ENCODE measurements around the gene ARPC4.
"Not testable (repeated sequence)": the region's sequence is repeated elsewhere in the genome, so short reads cannot be mapped to it uniquely, and the experiment has no call there.

Gene ARPC4

DNA sequence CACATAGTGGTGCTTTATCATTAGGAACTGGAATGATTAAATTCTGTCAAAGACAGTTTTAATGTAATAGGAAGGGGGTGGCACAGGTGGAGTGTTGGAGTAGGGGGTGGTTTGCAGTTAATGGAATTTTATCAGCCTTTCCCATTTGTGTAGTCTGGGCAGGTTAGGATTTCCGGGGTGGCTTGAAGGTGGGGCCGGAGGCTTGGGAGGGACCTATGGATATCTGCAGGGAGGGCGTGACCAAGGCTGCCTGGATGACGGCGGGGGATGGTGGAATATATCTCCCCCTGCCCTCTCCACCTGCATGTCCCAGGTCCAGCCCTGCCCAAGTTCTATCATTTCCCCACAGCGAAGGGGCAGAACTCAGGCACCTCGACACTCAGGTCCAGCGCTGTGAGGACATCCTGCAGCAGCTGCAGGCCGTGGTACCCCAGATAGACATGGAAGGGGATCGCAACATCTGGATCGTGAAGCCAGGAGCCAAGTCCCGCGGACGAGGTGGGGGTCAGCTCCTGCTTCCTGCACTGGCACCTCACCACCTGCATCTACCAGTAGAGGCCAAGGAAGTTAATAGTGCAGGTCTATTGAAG lies 32.7 kb downstream of the ARPC4 start:
- FAIRE-seq = no peak

- no peak for FAIRE-seq
Observed at GRCh38 chr3:9826815-9827573, 34.1 kb downstream of the ARPC4 start.

DNA sequence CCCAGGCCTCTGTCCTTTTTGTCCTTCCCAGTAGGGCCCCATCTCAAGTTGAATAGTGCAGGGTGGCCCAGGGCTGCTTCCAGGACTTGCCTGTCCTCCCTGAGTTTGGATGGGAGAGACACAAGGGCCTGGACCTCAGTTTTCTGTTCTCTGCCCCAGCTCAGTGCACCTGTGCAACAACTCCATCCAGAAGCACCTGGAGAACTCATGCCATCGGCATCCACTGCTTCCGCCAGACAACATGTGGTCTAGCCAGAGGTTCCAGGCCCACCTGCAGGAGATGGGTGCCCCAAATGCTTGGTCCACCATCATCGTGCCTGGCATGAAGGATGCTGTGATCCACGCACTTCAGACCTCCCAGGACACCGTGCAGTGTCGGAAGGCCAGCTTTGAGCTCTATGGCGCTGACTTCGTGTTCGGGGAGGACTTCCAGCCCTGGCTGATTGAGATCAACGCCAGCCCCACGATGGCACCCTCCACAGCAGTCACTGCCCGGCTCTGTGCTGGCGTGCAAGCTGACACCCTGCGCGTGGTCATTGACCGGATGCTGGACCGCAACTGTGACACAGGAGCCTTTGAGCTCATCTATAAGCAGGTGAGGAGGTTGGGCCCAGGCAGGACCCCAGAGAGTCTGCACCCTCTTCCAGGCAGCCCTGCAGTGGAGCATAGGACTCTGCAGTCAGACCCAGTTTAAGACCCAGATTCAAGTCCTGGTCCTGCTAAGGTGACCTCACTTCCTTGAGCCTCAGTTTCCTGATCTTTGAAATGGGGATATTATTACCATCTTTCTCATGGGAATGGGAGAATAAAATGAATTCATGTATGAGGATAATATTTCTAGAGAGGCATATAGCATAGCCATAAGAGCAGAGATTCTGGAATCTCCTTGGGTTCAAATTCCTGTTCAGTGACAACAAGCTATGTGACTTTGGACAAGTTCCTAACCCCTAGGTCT lies 36.2 kb downstream of the ARPC4 start:
- no peak for FAIRE-seq

DNA sequence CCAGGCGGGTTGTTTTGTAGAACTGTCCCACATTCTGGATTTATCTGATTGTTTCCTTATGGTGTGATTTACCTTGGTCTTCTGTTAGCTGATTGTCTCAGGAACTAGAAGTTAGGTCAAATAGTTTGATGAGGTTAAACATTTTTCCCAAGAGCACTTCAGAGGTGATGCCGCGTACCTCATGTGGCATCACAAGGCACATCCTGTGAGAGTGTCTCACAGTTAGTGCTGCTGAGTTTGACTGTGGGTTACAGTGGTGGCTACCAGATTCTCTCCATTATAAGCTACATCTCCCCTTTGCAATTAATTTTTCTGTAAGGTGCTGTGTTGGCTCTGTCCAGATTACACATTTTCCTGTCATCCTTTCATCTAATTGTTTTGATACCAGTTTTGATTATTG lies 38.4 kb downstream of the ARPC4 start:
- no peak for FAIRE-seq

DNA sequence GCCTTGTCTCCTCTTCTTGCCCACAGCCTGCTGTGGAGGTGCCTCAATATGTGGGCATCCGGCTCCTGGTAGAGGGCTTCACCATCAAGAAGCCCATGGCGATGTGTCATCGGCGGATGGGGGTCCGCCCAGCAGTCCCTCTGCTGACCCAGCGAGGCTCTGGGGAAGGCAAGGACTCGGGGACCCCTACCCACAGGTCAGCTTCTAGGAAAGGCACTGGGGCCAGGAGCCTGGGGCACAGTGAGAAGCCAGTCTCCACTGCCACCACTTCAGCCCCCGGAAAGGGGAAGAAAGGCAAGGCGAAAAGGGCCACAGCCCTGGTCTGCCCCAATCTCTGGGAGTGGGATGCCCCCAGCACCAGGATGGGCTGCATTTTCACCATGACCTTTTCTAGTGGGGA lies 40.2 kb downstream of the ARPC4 start:
- no peak for FAIRE-seq

GRCh38 chr3:9834520-9835380 lies 41.9 kb downstream of the ARPC4 start:
- FAIRE-seq = no peak

DNA sequence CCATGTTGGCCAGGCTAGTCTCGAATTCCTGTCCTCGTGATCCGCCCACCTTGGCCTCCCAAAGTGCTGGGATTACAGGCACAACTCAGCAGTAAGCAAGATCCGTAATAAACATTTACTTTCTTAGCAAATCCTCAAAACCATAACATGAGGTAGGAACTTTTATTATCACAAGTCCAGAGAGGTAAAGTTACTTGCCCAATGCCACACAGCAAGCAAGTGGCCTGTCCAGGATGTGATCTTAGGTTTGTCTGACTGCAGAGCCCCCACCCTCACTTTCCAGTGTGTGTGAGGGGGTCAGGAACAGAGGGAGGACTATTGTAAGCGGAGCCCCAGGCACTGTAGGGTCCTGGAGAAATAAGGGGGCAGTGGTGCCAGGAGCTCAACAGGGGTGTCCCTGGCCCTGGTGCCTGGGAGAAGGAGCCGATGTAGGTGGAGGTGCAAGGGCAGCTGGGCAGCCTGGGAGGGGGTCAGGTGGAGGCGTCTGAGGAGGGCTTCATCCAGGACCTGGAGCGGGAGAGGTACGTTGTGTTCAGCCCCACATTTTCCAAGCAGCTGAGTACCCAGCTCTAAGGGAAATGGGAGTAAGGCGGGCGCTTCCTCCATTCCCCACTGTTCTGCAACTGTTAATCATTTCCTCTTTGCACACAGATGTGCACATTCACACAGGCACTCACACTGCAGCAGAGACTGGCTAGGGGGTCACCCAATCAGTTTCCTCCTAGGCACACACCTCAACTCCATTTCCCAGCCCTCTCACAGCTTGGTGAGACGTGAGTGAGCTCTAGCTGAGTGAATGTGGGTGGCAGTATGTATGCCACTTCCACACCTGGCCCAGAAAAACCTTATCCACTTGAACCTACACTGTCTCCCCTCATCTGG lies 45.1 kb downstream of the ARPC4 start:
- FAIRE-seq = no peak

- no peak for FAIRE-seq
Observed at GRCh38 chr3:9838856-9839255, 46.0 kb downstream of the ARPC4 start.

GRCh38 chr3:9841015-9841414 lies 48.1 kb downstream of the ARPC4 start:
- FAIRE-seq = no peak

DNA sequence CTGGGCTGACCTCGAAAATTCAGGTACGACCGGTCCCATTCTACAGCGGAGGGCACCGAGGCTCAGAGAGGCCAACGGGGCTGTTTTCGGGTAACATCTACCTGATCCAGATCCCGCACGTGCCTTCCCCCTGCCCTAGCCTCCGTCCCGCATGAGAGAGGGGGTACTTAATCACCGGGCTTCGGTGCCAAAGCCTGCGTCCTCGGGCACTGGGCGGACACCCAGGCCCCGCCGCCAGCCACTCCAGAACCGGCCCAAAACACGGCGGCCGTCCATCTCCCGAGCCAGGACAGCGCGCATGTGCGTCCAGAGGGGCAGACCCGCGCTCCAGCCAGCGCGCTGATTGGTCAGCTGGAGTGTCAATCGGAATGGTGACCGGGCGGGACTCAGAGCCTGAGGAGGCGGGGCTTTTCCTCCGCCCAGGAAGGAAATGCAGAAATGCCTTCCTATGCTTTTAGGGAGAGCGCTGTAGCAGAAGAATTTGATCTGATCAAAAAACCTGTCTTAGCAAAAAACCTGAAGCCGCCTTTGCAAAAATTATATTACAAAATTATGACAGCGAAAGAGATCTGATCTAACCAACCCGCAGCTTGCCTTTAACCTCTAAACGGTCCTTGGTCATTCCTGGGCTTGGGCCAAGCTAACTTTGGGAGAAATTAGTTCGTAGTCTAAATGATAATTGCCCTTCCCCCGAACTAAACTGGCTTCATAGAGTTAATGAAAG lies 51.0 kb downstream of the ARPC4 start, which contains the start of gene RPUSD3:
TSS of gene RPUSD3 (minus strand) at position 294 of the 724 bp plus-strand sequence. CDS start at position 276, 18 bp downstream.
- peak; percentile 70 for FAIRE-seq

DNA sequence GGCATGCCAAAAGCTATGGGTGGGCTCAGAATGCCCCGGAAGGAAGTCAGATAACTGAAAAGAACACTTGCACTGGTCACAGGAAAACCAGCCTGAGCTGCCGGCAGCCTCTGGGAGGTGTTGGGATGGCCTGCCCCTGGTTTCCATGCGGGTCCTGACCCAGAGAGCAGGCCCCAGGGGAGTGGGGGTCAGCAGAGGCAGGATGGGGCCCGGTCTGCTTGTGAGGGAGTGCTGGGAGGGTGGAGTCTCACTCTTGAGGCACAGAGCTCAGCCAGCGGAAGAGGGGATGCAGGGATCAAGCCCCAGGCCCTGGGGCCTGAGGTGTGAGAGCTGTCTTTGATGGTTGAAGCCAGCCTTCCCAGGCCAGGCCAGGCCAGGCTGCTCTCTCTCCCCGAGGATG lies 53.3 kb downstream of the ARPC4 start:
- no peak for FAIRE-seq

GRCh38 chr3:9846931-9847488 lies 54.1 kb downstream of the ARPC4 start:
- FAIRE-seq = no peak

DNA sequence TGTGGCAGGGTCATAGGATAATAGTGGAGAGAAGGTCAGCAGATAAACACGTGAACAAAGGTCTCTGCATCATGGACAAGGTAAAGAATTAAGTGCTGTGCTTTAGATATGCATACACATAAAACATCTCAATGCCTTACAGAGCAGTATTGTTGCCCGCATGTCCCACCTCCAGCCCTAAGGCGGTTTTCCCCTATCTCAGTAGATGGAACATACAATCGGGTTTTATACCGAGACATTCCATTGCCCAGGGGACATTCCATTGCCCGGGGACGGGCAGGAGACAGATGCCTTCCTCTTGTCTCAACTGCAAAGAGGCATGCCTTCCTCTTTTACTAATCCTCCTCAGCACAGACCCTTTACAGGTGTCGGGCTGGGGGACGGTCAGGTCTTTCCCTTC lies 55.0 kb downstream of the ARPC4 start:
- FAIRE-seq = not testable (repeated sequence)

GRCh38 chr3:9848860-9849259 lies 56.0 kb downstream of the ARPC4 start:
- not testable (repeated sequence) for FAIRE-seq

- FAIRE-seq = not testable (repeated sequence)
Observed at GRCh38 chr3:9851383-9851782, 58.5 kb downstream of the ARPC4 start.

GRCh38 chr3:9851926-9852325 lies 59.0 kb downstream of the ARPC4 start:
- FAIRE-seq = not testable (repeated sequence)

- no peak for FAIRE-seq
Observed at GRCh38 chr3:9852528-9852927, 59.6 kb downstream of the ARPC4 start.

- FAIRE-seq = not testable (repeated sequence)
Observed at GRCh38 chr3:9854291-9854940, 61.5 kb downstream of the ARPC4 start.

DNA sequence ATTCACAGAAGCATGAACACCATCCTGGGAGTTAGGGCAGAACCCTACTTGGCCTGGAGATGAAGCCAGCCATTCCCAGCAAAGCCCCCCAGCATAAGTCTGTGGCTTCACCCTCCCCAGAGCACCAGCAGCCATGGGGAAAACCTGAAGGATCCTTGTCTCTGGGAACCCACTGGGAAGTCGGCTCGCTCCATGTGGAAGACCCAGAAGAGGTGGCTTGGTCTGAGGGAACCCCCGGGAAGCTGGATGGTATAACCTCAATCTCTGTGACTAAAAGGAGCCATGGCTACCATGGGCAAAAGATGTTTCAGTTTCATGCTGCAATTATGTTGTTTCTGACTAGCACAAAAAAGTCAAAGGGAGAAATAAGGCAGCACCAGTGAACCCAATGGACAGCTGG lies 62.7 kb downstream of the ARPC4 start:
- FAIRE-seq = no peak
